HG03575 (cell line): ENCODE results near the gene ACTBL2.

Source experiments
- ATAC-seq: cut with Tn5 transposase; IDR thresholded peaks from one replicate; pipeline ENCODE4 v1.9.1; 2021; ENCODE audit not compliant: unreplicated experiment, insufficient number of reproducible peaks, low FRiP score; ENCODE audit errors: extremely low read depth

ACTBL2 gene

GRCh38 chr5:57453728-57454127 lies 28.9 kb downstream of the ACTBL2 start:
- no peak for ATAC-seq

DNA sequence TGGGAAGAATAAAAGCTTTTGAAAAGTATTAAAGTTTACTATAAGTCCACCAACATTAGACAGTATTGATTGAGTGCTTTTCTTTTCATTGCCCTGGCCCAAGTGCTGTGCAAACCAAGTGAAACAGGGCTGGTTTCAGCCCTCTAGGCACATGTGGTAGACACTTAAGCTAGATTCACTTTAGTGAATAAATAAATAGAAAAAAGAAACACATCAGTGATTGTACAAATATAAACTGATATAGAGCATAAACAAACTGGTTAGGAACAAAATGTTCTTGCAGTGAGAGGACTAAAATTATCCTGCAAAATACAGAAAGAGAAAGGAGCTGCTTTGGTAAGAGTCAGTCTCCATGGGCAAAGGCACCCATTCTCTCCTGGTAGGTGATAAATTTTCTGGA lies 29.7 kb downstream of the ACTBL2 start:
- no peak for ATAC-seq

DNA sequence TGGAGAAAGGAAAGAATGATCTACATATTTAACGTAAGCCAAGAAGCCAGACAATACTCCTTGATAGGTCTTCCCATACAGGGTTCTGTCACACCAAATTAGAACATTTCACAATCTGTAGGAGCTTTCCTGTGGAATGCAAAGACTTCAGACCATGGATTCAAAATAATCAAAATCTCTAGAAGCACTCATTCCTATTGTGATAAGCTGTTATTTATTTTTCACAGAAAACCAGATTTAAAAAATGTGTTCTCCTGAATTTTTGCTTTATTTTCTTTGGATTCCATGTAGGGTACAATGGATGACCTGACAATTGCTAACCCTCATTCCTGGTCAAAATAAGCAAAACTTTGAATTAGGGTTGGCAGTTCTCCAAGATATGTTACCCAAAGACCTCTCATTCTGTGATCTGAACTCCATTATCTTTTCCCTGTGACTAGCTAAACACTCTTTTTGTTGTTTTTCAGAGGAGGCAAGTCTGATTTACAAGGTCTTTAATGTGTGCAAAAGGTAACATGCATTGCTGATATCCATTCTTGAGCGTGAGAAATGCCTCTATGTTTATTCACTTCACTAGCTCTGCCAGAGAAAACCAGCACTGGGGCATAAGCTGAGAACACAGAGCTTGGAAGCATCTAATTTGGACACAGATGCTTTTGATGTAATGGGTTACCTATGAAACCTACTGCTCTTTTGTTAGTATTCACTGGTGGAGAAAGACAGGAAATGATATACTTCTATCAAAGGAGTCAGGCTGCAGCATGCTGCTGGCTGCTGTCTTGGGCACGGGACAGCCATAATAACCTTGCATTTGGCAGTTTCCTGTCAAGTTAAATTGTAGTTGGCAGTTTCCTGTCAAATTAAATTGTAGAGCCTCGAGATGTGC lies 31.4 kb downstream of the ACTBL2 start:
- ATAC-seq = no peak

DNA sequence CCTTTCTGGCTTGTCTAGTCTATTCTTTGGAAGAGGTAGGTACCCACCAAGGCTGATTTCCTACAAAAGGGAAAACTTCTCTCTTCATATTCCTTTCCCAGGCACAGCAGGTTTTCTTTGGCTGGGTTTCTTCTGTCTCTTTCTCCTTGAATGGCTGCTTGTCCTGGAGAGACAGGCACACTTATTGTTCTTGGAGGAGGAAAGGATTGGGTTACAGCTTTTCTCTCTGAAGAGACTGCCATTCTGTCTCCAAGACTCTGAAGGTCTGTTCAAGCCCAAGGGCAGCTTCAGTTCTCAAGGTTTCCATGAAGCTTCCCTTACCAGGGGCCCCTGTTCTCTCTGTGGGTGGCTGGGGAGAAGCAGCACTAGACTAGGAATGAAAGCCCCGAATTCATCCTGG lies 33.9 kb downstream of the ACTBL2 start:
- no peak for ATAC-seq

DNA sequence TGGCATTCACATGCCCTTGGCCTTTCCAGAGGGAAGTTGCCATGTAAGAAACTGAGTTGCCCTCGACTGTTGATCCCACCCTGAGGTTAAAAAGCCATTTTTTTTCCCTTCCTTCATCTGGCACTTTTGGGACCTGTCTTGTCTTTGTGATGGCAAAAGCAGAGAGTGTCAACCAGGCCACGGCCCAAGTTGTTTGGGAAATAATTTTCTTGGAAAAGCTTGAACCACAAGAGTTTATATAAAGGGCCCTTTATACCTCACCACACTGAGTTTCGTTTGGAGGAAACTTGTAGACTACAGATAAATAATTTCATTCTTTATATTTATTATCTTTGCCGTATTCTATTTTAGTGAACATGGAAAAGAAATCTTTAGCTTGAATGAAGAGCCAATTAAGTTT lies 34.3 kb downstream of the ACTBL2 start:
- no peak for ATAC-seq

DNA sequence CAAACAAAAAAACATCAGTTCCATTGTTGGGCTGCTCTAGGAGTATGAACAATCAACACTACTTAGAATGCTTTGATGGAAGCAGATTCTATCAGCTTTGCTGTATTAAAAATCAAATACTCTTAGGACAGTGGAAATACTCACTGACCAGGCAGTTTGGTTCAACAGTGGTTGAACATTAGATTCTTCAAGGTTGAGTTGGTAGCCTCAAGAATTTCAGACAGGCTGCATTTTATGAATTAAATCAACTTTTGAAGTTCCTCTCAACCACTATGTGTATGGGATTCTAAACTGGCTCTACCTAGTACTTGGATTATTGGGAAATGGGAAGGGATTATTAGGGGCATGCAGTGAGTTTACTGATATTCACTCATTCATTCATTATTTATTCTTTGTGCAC lies 35.0 kb downstream of the ACTBL2 start:
- ATAC-seq = no peak

- no peak for ATAC-seq
Measured at GRCh38 chr5:57446966-57447365, 35.6 kb downstream of the ACTBL2 start.

- no peak for ATAC-seq
Measured at GRCh38 chr5:57445705-57446037, 36.9 kb downstream of the ACTBL2 start.

- no peak for ATAC-seq
Measured at GRCh38 chr5:57445006-57445704, 37.5 kb downstream of the ACTBL2 start.

- ATAC-seq = no peak
Measured at GRCh38 chr5:57442080-57442839, 40.4 kb downstream of the ACTBL2 start.

DNA sequence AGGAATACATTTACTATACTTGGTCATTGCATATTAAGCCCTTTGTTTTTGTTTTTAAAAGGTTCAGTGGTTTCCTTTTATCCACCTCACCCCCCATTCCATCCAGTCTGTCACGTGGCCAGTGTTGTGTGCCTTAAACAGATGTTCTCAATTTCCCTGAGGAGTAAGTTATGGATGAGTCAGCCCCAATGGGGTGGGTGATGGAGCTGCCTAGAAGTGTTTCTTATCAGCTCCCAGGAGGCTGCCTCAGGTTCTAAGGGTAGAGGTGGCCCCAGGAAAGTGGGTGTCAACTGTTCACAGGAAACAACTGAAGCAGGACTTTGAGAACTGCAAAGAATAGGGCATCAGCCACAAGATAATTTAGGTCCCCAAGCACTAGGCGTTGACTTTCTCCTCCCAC lies 41.1 kb downstream of the ACTBL2 start:
- ATAC-seq = no peak

GRCh38 chr5:57439601-57440000 lies 43.0 kb downstream of the ACTBL2 start:
- ATAC-seq = no peak

GRCh38 chr5:57437976-57438805 lies 44.4 kb downstream of the ACTBL2 start:
- ATAC-seq = no peak

DNA sequence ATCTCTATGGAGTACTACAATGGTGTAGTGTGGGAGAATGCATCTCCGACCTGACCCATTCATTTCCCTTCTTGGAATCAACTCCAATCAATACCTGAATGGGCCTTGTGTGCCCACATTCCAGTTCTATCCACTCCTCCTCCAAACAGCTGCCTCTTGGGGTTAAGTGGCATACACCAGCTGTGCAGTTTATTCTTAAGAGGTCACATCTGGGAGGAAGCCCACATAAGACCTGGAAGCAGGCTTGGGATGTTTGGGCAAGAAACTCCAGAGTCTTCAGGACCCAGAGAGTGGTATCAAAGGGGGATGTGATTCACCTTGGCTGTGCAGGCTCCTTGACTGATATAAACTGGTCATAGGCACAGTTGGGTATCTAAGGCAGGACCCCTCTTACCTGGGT lies 46.0 kb downstream of the ACTBL2 start:
- no peak for ATAC-seq

- ATAC-seq = no peak
Measured at GRCh38 chr5:57435701-57436134, 46.9 kb downstream of the ACTBL2 start.

DNA sequence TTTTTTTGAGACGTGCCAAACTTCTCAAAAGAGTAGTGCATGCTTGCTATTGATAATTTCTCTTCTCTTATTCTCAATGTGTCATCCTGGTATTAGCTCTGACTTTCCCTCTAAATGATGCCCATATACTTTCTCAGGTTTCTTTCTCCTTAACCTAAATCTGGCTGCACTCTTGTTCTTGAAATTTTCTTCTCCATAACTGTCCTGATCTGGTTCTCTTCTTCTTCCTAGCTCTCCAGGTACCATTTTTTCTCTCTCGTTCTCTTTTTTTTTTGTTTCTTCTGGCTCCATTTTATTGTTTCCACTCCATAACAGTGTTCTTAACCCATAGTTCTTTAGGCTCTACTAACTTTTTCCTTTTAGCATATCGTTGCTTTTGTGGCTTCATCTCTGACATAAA lies 47.9 kb downstream of the ACTBL2 start:
- no peak for ATAC-seq

DNA sequence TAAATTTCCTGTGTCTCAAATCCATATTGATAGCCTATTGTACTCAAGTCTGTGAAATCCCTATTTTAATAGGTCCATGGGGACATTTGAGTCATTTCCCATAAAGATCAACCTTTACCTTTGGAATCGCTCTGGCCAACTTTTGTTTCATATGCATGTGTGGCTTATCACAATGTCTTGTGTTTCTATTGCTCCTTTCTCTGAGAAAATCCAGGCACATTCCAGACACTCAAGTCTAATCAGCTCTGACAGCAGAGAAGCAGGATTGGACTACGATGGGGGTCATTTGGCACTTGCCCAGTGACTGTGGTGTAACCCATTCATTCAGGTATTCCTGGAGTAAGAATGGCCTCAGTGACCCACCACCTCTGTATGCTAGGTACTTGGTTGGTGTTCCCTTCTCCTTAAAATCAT lies 48.4 kb downstream of the ACTBL2 start:
- no peak for ATAC-seq

GRCh38 chr5:57432876-57433275 lies 49.7 kb downstream of the ACTBL2 start:
- no peak for ATAC-seq

GRCh38 chr5:57431759-57432158 lies 50.9 kb downstream of the ACTBL2 start:
- no peak for ATAC-seq
